HepG2 (cell line): ENCODE results near the gene SLC4A8. TPM values are rescaled to one million over a fixed set of nuclear protein-coding genes. Genes with fewer than 3 reads are reported as not detected.

Experiments
- ATAC-seq: fragments of 200-7000 bp; cut with Tn5 transposase; 3 replicates; pipeline ENCODE4 v1.9.1; 2020; ENCODE audit warnings: mild to moderate bottlenecking, moderate library complexity
- BruUV-seq: library from RNA; stranded (reverse); fragments of 400-500 nt; replicated peaks from 2 replicates; lab custom pipeline; 2021; lab: Mats Ljungman, UMichigan
- CTCF ChIA-PET: fragments of 300-600 bp; formaldehyde crosslinking; extraction: SDS; loops from one replicate; lab custom pipeline; 2021; ENCODE audit warnings: low total read pairs, inconsistent platforms, low intra/inter-chr PET ratio; lab: Yijun Ruan, JAX
- POLR2A ChIA-PET: fragments of 350-600 bp; sonication (Branson Sonifier 250); formaldehyde crosslinking; loops from one replicate; lab custom pipeline; 2020; ENCODE audit warnings: antibody characterized with exemption, inconsistent platforms; lab: Yijun Ruan, JAX
- DNase-seq: peaks from one replicate; pipeline ENCODE4 v3.0.0-alpha.2; 2015; ENCODE audit warnings: low spot score
- FAIRE-seq: peaks from 3 replicates; lab custom pipeline; 2011; peaks lifted over from hg19 to GRCh38; lab: Jason Lieb, UNC
- H2AFZ ChIP-seq: one replicate; pipeline ENCODE4 v1.6.1; 2011; ENCODE audit warnings: low read length, inconsistent platforms
- H3K27ac ChIP-seq: fragments of 300-600 bp; 3 replicates; pipeline ENCODE4 v1.8.0; 2011; ENCODE audit warnings: mixed run types, mild to moderate bottlenecking, mixed read lengths, low read length, inconsistent platforms; ENCODE audit not compliant: insufficient read depth; ENCODE audit errors: extremely low read length
- H3K27me3 ChIP-seq, 2 experiments: fragments of 200-600 bp in 1 of 2; 2 replicates in 1 of 2; 3 replicates in 1 of 2; pipeline versions ENCODE4 v1.6.0 to v1.8.0; 2011; ENCODE audit warnings: low read length in 2 of 2, mild to moderate bottlenecking in 2 of 2, moderate library complexity in 2 of 2, inconsistent platforms in 1 of 2; ENCODE audit not compliant: insufficient read depth in 2 of 2, control insufficient read depth in 1 of 2
- H3K36me3 ChIP-seq, 2 experiments: fragments of 200-600 bp in 1 of 2; replicated peaks in 1 of 2; 2 replicates in 1 of 2; 3 replicates in 1 of 2; pipeline versions ENCODE4 v1.5.1 to v1.8.0; 2011; ENCODE audit warnings: low read length in 2 of 2, inconsistent platforms in 1 of 2; ENCODE audit not compliant: insufficient read depth in 2 of 2, control insufficient read depth in 1 of 2
- H3K4me1 ChIP-seq: 2 replicates; pipeline ENCODE4 v1.5.1; 2012; ENCODE audit warnings: low read length, inconsistent platforms; ENCODE audit not compliant: insufficient read depth
- H3K4me2 ChIP-seq: 2 replicates; pipeline ENCODE4 v1.6.0; 2011; ENCODE audit warnings: low read depth, low read length, inconsistent platforms
- H3K4me3 ChIP-seq, 3 experiments: fragments of 200-600 bp in 1 of 3; sonication (generic), shearing (Covaris generic) in 1 of 3; replicated peaks in 1 of 3; 2 replicates each; pipeline ENCODE4 v1.5.1; 2011 to 2016; ENCODE audit warnings: low read length in 3 of 3, inconsistent platforms in 2 of 3, low read depth in 2 of 3, mild to moderate bottlenecking in 2 of 3, control low read depth in 1 of 3, mixed read lengths in 1 of 3; ENCODE audit not compliant: insufficient read depth in 1 of 3
- H3K79me2 ChIP-seq: one replicate; pipeline ENCODE4 v1.6.1; 2011; ENCODE audit warnings: low read length, inconsistent platforms; ENCODE audit not compliant: insufficient read depth
- H3K9ac ChIP-seq: 2 replicates; pipeline ENCODE4 v1.6.0; 2011; ENCODE audit warnings: mild to moderate bottlenecking, low read depth, low read length, inconsistent platforms; ENCODE audit not compliant: insufficient read depth
- H3K9me3 ChIP-seq: 2 replicates; pipeline ENCODE4 v1.5.1; 2012; ENCODE audit warnings: mild to moderate bottlenecking, low read length
- H4K20me1 ChIP-seq: 2 replicates; pipeline ENCODE4 v1.6.0; 2011; ENCODE audit warnings: inconsistent platforms, mild to moderate bottlenecking, low read length, moderate library complexity; ENCODE audit not compliant: insufficient read depth
- CREBL2 ChIP-seq: sonication (generic); formaldehyde crosslinking; IDR thresholded peaks from 2 replicates; pipeline ENCODE4 v1.8.1; 2023; ENCODE audit warnings: missing genetic modification reagents, mild to moderate bottlenecking, borderline replicate concordance
- DZIP1 ChIP-seq: sonication (generic); formaldehyde crosslinking; IDR thresholded peaks from 2 replicates; pipeline ENCODE4 v1.5.0; 2020; ENCODE audit warnings: mild to moderate bottlenecking, missing genetic modification reagents
- ERF ChIP-seq: IDR thresholded peaks from 2 replicates; pipeline ENCODE4 v1.6.1; 2018; ENCODE audit warnings: missing biosample characterization, missing genetic modification reagents
- FOSL2 ChIP-seq: sonication (generic); formaldehyde crosslinking; IDR thresholded peaks from 2 replicates; pipeline ENCODE4 v1.4.0; 2020; ENCODE audit warnings: missing genetic modification reagents
- MLLT10 ChIP-seq: sonication (generic); formaldehyde crosslinking; IDR thresholded peaks from 2 replicates; pipeline ENCODE4 v1.4.0; 2020; ENCODE audit warnings: missing genetic modification reagents
- NCOA5 ChIP-seq: sonication (generic); formaldehyde crosslinking; IDR thresholded peaks from 2 replicates; pipeline ENCODE4 v1.4.0; 2020; ENCODE audit warnings: missing genetic modification reagents
- NFIB ChIP-seq: sonication (generic); formaldehyde crosslinking; IDR thresholded peaks from 2 replicates; pipeline ENCODE4 v1.9.0; 2021; ENCODE audit warnings: missing genetic modification reagents, mild to moderate bottlenecking, borderline replicate concordance
- PRDM4 ChIP-seq: sonication (generic); formaldehyde crosslinking; IDR thresholded peaks from 2 replicates; pipeline ENCODE4 v1.9.0; 2021; ENCODE audit warnings: missing genetic modification reagents, borderline replicate concordance
- ZNF234 ChIP-seq: sonication (generic); formaldehyde crosslinking; conservative IDR thresholded peaks from 2 replicates; pipeline ENCODE4 v1.5.1; 2020; ENCODE audit warnings: mild to moderate bottlenecking, missing genetic modification reagents
- ZNF367 ChIP-seq: sonication (generic); formaldehyde crosslinking; IDR thresholded peaks from 2 replicates; pipeline ENCODE4 v1.4.0; 2020; ENCODE audit warnings: missing genetic modification reagents, borderline replicate concordance
- ZNF510 ChIP-seq: sonication (generic); formaldehyde crosslinking; IDR thresholded peaks from 2 replicates; pipeline ENCODE4 v1.4.0; 2020; ENCODE audit warnings: low read depth, mild to moderate bottlenecking, missing genetic modification reagents
- ZNF567 ChIP-seq: sonication (generic); formaldehyde crosslinking; IDR thresholded peaks from 2 replicates; pipeline ENCODE4 v1.8.1; 2023; ENCODE audit warnings: mild to moderate bottlenecking, missing genetic modification reagents, borderline replicate concordance
- ZNF776 ChIP-seq: sonication (generic); formaldehyde crosslinking; IDR thresholded peaks from 2 replicates; pipeline ENCODE4 v1.4.0; 2020; ENCODE audit warnings: mild to moderate bottlenecking, missing genetic modification reagents
- WGBS: methylation state at CpG from one replicate; pipeline ENCODE4 v1.1.6; 2017; ENCODE audit warnings: low lambda C conversion rate; 5-methylcytosine and 5-hydroxymethylcytosine counted together
- in situ Hi-C: cut with HindIII; loops from 2 replicates; pipeline ENCODE4 v1.10.0; 2017; ENCODE audit warnings: low pct_unique_long_range_greater_than_20kb; ENCODE audit not compliant: extremely low pct_ligation_motif_present
- intact Hi-C: fragments of 100-400 bp; cut with micrococcal nuclease; formaldehyde crosslinking; loops from one replicate; pipeline ENCODE4 v1.10.0; 2022; ENCODE audit not compliant: unreplicated experiment
- polyA plus RNA-seq, 8 experiments: library from polyadenylated mRNA; depleted of rRNA in 3 of 8; stranded (reverse) in 7 of 8; unstranded in 1 of 8; fragments of >200 nt; fragmentation: Illumina TruSeq in 4 of 8; extraction: Trizol in 4 of 8; gene quantifications; 2 replicates each; pipeline versions ENCODE4 v1.2.1 to v1.2.3, GENCODE V29; 2011 to 2016; ENCODE audit warnings: low read depth in 4 of 8, missing spikeins in 1 of 8, mixed read lengths in 1 of 8; ENCODE audit not compliant: insufficient read depth in 1 of 8
- total RNA-seq, 5 experiments: library from RNA; depleted of rRNA; stranded (reverse); fragments of >200 nt; fragmentation: Illumina TruSeq; extraction: Trizol; gene quantifications; 2 replicates each; pipeline ENCODE4 v1.2.3, GENCODE V29; 2016; ENCODE audit warnings: low read depth in 1 of 5
- TF ChIP-seq, protein P1 (sequence below): sonication (generic); formaldehyde crosslinking; IDR thresholded peaks from 2 replicates; pipeline ENCODE4 v1.4.0; 2020; ENCODE audit warnings: missing genetic modification reagents; ENCODE audit errors: not compliant biosample characterization

SLC4A8 gene
- total and polyA plus RNA-seq, 2 of the 13 experiments (the other 11 are each of a cell fraction or from before 2014, with no cell fraction given), result under 0.01 to 0.07 TPM

GRCh38 chr12:51403681-51404136 lies 20.9 kb upstream of the SLC4A8 start:
- Histone ChIP-seq H3K36me3 (no peaks in the 10 kb centered on the region), H3K27me3 (no peaks in the 10 kb centered on the region), H3K9ac (no peak overlapping the region), H3K4me3 (no peak overlapping the region), H3K79me2 (no peaks in the 10 kb centered on the region), H3K9me3 (no peaks in the 10 kb centered on the region), H3K27ac (no peak overlapping the region), H3K4me1 (peaks cover 14% of the 10 kb centered on the region), H4K20me1 (no peaks in the 10 kb centered on the region), H3K4me2 (no peak overlapping the region), H2AFZ (no peak overlapping the region)
- no TSS peak for BruUV-seq
- DNase-seq (no peak), FAIRE-seq (no peak), ATAC-seq (no peak)
- intact Hi-C loops (no loop called here), in situ Hi-C loops (no loop called here)
- WGBS, result 43% methylated on average over 1 of the region's 4 CpGs
- ChIA-PET POLR2A (no interaction called here), CTCF (no interaction called here)
- TF ChIP-seq ZNF567 (CRISPR knock-in tag) (no peak), ERF (CRISPR knock-in tag) (no peak), DZIP1 (no peak), FOSL2 (no peak), ZNF234 (no peak), NCOA5 (CRISPR knock-in tag) (no peak), NFIB (no peak), CREBL2 (CRISPR knock-in tag) (no peak), MLLT10 (CRISPR knock-in tag) (no peak), ZNF776 (CRISPR knock-in tag) (no peak), PRDM4 (CRISPR knock-in tag) (no peak), ZNF367 (CRISPR knock-in tag) (no peak), ZNF510 (CRISPR knock-in tag) (no peak)
- TF ChIP-seq, protein P1, sequence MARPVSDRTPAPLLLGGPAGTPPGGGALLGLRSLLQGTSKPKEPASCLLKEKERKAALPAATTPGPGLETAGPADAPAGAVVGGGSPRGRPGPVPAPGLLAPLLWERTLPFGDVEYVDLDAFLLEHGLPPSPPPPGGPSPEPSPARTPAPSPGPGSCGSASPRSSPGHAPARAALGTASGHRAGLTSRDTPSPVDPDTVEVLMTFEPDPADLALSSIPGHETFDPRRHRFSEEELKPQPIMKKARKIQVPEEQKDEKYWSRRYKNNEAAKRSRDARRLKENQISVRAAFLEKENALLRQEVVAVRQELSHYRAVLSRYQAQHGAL (CRISPR knock-in tag), result no peak
